Measurements from ENCODE around the gene PCDHGC3. TPM values are rescaled to one million over a fixed set of nuclear protein-coding genes. Genes with fewer than 3 reads are reported as not detected.
A peak's percentile ranks its signal among the peaks of the same experiment; 100 is the strongest.

Gene PCDHGC3
- total RNA-seq, 1 experiment from 2014 or later = 29.1 TPM

- H3K4me3 Mint-ChIP-seq = no peak overlapping the region
- peaks cover 53% of the 10 kb centered on the region for H3K36me3 Mint-ChIP-seq
Observed at GRCh38 chr5:141522301-141522700, 46.5 kb downstream of the PCDHGC3 start.

GRCh38 chr5:141523991-141524390 lies 48.2 kb downstream of the PCDHGC3 start:
- Mint-ChIP-seq H3K27me3 (ENCODE audit: low read depth) (no peaks in the 10 kb centered on the region), H3K9me3 (no peaks in the 10 kb centered on the region), H3K27ac (peak overlapping the region; percentile 69; the same call in 1 of the 2 replicates), H3K4me1 (peaks cover 23% of the 10 kb centered on the region), H3K4me3 (no peak overlapping the region), H3K36me3 (peaks cover 63% of the 10 kb centered on the region)
- DNase-seq (ENCODE audit: low spot score) (no peak), ATAC-seq (no peak)
- no peak for TF ChIP-seq SMAD3 (CRISPR knock-in tag; IDR thresholded peaks at IDR 0.05; ENCODE audit: borderline replicate concordance)
- ChIA-PET CTCF (interaction anchor here (0.6 to 4.0 kb wide), 63 partner anchors 10 to 429 kb away, joined by 3 to 103 read pairs (median 6); partner anchors contain the start of genes PCDHB11, PCDHB13, PCDHB14 and PCDHB15), POLR2A (interaction anchor here (1.0 to 1.8 kb wide), 4 partner anchors 11 to 111 kb away, joined by 3 to 9 read pairs (median 3); partner anchors contain the start of genes PCDHGA10 and PCDHGC4)

More at GRCh38 chr5:141522301-141522700, 46.5 kb downstream of the PCDHGC3 start:
- no peak for TF ChIP-seq ATF3 (CRISPR knock-in tag; conservative IDR thresholded peaks at IDR 0.05)
- TF ChIP-seq CDX4 (CRISPR knock-in tag; IDR thresholded peaks at IDR 0.05; ENCODE audit: borderline replicate concordance) = no peak
- no peak for TF ChIP-seq USF2 (CRISPR knock-in tag; IDR thresholded peaks at IDR 0.05)
- TF ChIP-seq CTCF (IDR thresholded peaks at IDR 0.05) = no peak
- no peak for TF ChIP-seq ATF2 (CRISPR knock-in tag; IDR thresholded peaks at IDR 0.05; ENCODE audit: borderline replicate concordance, low read depth)
- no peak for TF ChIP-seq SOX15 (CRISPR knock-in tag; IDR thresholded peaks at IDR 0.05)
- TF ChIP-seq PREB (CRISPR knock-in tag; IDR thresholded peaks at IDR 0.05; ENCODE audit: borderline replicate concordance) = no peak
- H3K27me3 Mint-ChIP-seq (ENCODE audit: low read depth) = no peaks in the 10 kb centered on the region
- H3K27ac Mint-ChIP-seq = no peak overlapping the region
- ChIA-PET CTCF (interaction anchor here (1.2 to 2.0 kb wide), 4 partner anchors 10 to 109 kb away, joined by 3 to 8 read pairs (median 6); partner anchors contain the start of gene PCDHGA10), POLR2A (interaction anchor here (1.5 kb wide), 1 partner anchor 9 kb away, joined by 4 read pairs; no protein-coding TSS in a partner anchor)
- no peaks in the 10 kb centered on the region for H3K9me3 Mint-ChIP-seq
- DNase-seq (ENCODE audit: low spot score) = no peak
- no peak for ATAC-seq
- H3K4me1 Mint-ChIP-seq = peaks cover 23% of the 10 kb centered on the region

- Mint-ChIP-seq H3K36me3 (peaks cover 56% of the 10 kb centered on the region), H3K4me3 (no peak overlapping the region), H3K4me1 (peaks cover 23% of the 10 kb centered on the region), H3K27me3 (ENCODE audit: low read depth) (no peaks in the 10 kb centered on the region), H3K27ac (peak overlapping the region; percentile 87), H3K9me3 (no peaks in the 10 kb centered on the region)
- peak; percentile 98 for ATAC-seq
- ChIA-PET POLR2A (interaction anchor here (1.0 to 1.8 kb wide), 4 partner anchors 12 to 112 kb away, joined by 3 to 9 read pairs (median 3); partner anchors contain the start of genes PCDHGA10 and PCDHGC4), CTCF (interaction anchor here (0.6 to 4.0 kb wide), 65 partner anchors 9 to 430 kb away, joined by 3 to 103 read pairs (median 6); partner anchors contain the start of genes PCDHB11, PCDHB13, PCDHB14 and PCDHB15)
- DNase-seq (ENCODE audit: low spot score) = peak; percentile 93
- TF ChIP-seq MXD4 (CRISPR knock-in tag; IDR thresholded peaks at IDR 0.05; ENCODE audit: borderline replicate concordance) (no peak), TEAD4 (CRISPR knock-in tag; IDR thresholded peaks at IDR 0.05) (peak; percentile 79; the same call in 1 of the 2 replicates), ZNF263 (CRISPR knock-in tag; IDR thresholded peaks at IDR 0.05; ENCODE audit: low read depth) (no peak), ZNF281 (CRISPR knock-in tag; IDR thresholded peaks at IDR 0.05) (0 out of 2 replicates have a peak, but pooled peaks have one; percentile 50), HMGXB4 (CRISPR knock-in tag; IDR thresholded peaks at IDR 0.05) (peak; percentile 77; the same call in 1 of the 2 replicates), GTF2I (CRISPR knock-in tag; conservative IDR thresholded peaks at IDR 0.05) (no peak), NFATC4 (CRISPR knock-in tag; IDR thresholded peaks at IDR 0.05) (no peak)
Observed at GRCh38 chr5:141524604-141525597, 49.1 kb downstream of the PCDHGC3 start.

All from WTC11 (cell line).